ENCODE data around the gene SCN4A.

The SCN4A gene

GRCh38 chr17:64001763-64002529, 29.2 kb upstream of the SCN4A start:
- DNase-seq (ENCODE audit: low spot score), result no peak

GRCh38 chr17:64001091-64001579, 28.4 kb upstream of the SCN4A start:
- no peak for DNase-seq (ENCODE audit: low spot score)

- no peak for DNase-seq (ENCODE audit: low spot score)
These were observed 27.2 kb upstream of the SCN4A start for GRCh38 chr17:63999680-64000531.

GRCh38 chr17:63998721-63999679, 26.3 kb upstream of the SCN4A start:
- DNase-seq (ENCODE audit: low spot score), result no peak

- DNase-seq (ENCODE audit: low spot score), result no peak
These were observed 25.5 kb upstream of the SCN4A start, which contains the start of gene PRR29 for GRCh38 chr17:63998050-63998720. Gene PRR29 (plus strand): TSS chr17:63998351. CDS start chr17:63998365, 14 bp downstream.

- DNase-seq (ENCODE audit: low spot score), result no peak
These were observed 24.8 kb upstream of the SCN4A start for GRCh38 chr17:63997341-63998048.

- DNase-seq (ENCODE audit: low spot score), result no peak
These were observed 23.9 kb upstream of the SCN4A start for GRCh38 chr17:63996430-63997182.

- DNase-seq (ENCODE audit: low spot score), result no peak
These were observed 22.9 kb upstream of the SCN4A start for GRCh38 chr17:63995626-63996025.

- no peak for DNase-seq (ENCODE audit: low spot score)
These were observed 20.8 kb upstream of the SCN4A start for GRCh38 chr17:63993368-63993985.

GRCh38 chr17:63991611-63992010, 18.9 kb upstream of the SCN4A start:
- no peak for DNase-seq (ENCODE audit: low spot score)

GRCh38 chr17:63989622-63990345, 17.1 kb upstream of the SCN4A start:
- DNase-seq (ENCODE audit: low spot score), result no peak

GRCh38 chr17:63988741-63989621, 16.3 kb upstream of the SCN4A start:
- no peak for DNase-seq (ENCODE audit: low spot score)

- DNase-seq (ENCODE audit: low spot score), result no peak
These were observed 15.4 kb upstream of the SCN4A start for GRCh38 chr17:63988127-63988478.

GRCh38 chr17:63987221-63988126, 14.8 kb upstream of the SCN4A start:
- DNase-seq (ENCODE audit: low spot score), result no peak

- no peak for DNase-seq (ENCODE audit: low spot score)
These were observed 14.1 kb upstream of the SCN4A start for GRCh38 chr17:63986821-63987220.

- DNase-seq (ENCODE audit: low spot score), result no peak
These were observed 12.8 kb upstream of the SCN4A start for GRCh38 chr17:63985387-63986140.
